GM18502 (cell line): Measurements from ENCODE around the gene E4F1.

Experiments used
- ATAC-seq: cut with Tn5 transposase; IDR thresholded peaks from one replicate; pipeline ENCODE4 v1.9.1; 2021; ENCODE audit warnings: mild to moderate bottlenecking; ENCODE audit not compliant: unreplicated experiment, poor library complexity

E4F1 gene

DNA sequence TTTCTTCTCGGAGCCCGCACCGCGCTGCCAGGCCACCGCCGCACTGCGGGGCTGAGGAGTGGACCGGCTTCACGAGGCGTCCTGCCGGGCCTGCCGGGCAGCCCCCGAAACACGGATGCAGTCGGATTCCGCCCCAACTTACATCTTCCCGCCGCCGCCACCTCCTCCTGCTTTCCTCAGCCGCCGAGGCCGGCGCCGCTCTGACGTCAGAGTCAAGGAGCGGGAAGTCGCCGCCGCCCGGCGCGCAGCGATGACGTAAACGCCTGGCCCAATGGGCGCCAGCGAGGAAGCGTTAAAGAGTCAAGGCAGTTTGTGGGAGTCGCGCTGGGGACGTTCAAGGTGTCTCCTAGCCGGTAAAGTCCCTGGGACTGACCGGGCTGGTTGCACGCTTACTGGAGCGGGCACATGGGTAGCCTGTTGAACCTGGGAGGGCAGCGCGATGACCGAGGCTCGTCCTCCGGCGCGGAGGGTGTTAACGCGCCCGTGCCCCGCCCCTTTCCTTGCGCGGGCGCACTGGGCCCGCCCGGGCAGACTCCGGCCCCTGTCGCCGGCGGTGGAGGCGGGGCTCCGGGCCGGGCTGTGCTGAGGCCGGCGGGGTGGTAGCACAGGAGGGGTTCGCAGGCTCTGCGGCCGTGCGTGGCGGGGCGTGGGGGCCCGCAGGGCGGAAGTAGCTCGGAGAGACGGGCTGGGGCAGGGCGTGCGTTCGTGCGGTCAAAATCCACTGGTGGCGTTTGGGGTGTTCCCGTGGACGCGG is 44.7 kb downstream of the E4F1 start, which contains the start of gene RNPS1:
Gene RNPS1, minus strand, starts transcription at position 214 of the 754 bp plus-strand sequence. CDS start 3,483 bp downstream, outside the sequence.
- ATAC-seq: peak; percentile 78

DNA sequence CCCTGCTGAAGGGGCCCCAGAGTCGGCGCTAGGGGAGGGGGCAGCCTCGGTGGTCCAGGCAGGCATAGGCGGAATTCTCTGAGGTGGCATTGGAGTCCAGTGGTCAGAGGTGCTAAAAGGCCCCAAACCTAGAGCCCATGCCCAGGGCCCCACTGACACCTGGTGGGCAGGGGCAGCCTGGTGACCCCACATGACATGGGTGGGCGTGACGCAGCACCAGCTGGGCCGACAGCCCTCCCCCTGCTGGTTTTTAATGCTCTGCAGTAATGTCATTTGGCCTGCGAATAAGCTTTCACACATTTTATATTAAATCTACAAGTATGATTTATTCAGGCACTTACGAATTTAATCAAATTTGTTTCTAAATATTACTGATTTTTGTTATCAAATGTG is 46.7 kb downstream of the E4F1 start:
- ATAC-seq: no peak

GRCh38 chr16:2270588-2271470 is 47.4 kb downstream of the E4F1 start:
- ATAC-seq: no peak

DNA sequence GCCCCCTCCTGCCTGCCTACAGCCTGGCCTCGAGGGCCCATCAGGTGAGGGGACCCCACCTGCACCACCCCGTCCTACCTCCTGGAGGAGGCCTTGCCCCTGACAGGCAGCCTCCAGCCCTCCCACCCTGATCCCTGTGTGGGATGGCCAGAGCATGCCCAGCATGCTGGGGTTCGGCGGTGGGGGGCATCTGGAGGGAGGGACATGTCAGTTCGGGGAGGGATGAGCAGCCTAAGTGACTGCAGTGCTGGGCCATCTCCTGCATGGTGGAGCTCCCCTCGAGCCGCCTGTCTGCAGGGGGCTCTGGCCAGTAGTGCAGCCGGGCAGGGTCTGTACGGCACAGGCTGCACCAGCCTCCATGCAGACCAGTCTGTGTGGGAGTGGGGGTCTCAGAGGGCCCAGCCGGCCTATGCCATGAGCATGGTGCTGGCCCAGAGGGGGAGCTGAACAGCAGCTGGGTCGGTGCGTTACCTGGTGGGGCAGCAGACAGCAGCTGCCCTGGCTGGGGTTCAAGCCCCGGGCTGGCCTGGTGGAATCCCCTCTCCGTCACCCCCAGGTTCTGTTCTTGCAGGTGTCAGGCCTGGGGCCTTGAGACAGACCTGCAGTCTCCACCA is 48.6 kb downstream of the E4F1 start:
- no peak for ATAC-seq

DNA sequence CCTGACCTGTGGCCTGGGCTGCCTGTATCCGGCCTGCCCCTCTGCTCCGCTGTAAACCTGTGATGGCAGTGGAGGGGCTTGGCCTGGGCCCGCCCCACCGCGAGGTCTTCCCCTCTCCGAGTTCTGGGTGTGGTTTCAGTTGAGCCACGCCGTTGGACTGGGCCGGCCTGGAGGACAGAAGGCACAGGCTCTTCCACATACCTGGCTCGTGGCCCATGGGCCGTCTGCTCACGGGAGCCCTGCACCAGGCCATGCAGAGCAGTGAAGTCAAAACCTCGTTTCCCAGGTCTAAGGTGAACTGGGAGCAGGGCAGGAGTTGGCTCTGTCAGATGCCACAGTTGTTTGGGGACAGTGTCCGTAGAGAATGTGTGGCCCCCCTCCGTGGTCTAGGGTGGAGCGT is 50.1 kb downstream of the E4F1 start:
- ATAC-seq: no peak

DNA sequence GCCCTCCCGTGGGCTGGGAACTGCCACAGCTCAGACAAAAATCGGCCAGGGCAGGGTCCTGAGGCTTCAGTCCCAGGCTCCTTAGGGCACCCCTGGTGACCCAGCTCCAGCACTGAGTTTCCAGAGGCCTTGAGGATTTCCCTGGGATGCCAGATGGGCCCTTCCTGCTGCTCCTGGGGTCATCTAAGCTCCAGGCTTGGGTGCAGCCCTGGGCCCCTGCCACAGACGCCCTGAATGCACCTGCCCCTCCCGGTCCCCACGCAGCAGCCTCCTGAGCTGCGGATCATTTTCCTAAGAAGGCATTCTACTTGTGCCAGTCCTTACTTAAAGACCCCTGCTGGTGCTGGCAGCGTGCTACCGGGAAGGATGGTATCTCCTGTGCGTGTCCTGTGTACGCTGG is 50.5 kb downstream of the E4F1 start:
- ATAC-seq: no peak

GRCh38 chr16:2275476-2276367 is 52.3 kb downstream of the E4F1 start:
- ATAC-seq: no peak

DNA sequence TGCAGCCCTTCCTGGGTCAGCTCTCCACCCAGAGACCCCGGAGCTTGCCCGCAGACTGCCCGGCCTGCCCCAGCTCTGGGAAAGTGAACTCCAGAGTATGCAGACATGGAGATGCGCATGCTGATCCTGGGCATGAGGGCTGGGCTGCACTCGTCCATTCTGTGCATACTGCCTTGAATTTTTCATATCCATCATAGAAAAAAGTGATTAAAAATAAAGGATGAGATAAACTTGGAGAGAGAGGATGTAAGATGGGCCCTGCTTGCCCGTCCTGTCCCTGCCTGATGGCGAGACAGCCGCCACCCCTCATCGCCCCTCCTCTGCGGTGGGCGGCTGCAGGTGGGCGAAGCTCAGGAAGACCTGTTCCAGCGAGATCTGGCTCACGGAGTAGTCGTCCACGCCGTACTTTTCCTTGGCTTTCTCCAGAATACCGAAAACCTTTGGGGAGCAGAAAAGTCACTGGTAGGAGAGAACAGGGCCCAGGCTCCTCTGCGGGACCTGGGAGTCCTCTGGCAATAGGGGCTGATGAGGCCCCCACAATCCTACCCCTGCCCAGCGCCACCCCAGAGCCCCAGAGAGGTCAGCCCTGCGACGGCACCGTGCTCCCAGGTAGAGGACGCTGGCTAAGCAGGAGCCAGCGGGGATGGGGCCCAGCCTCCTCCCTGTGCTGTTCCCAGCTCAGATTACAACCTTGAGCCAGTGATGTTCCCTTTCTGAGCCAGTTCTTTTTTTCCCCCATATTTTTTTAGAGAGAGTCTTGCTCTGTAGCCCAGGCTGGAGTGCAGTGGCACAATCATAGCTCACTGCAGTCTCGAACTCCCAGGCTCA is 53.2 kb downstream of the E4F1 start:
- no peak for ATAC-seq

- ATAC-seq: no peak
These were observed 54.3 kb downstream of the E4F1 start for GRCh38 chr16:2277466-2278271.

DNA sequence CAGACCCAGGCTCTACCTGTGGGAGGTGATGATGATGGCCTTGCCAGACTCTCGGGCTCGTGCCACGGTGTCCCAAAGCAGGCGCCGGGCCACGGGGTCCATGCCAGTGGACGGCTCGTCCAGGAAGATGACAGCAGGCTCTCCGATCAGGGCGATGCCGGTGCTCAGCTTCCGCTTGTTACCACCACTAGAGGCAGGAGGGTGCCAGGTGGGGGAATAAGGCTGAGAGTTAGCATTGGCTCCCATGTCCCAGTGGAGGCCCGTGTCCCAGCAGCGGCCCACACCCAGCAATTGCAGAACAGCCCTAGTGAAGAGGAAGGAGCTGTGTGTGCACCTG is 54.8 kb downstream of the E4F1 start:
- ATAC-seq: no peak

GRCh38 chr16:2278956-2279800 is 55.8 kb downstream of the E4F1 start:
- no peak for ATAC-seq

- ATAC-seq: no peak
These were observed 57.1 kb downstream of the E4F1 start for GRCh38 chr16:2280461-2280860.

- no peak for ATAC-seq
These were observed 57.7 kb downstream of the E4F1 start for GRCh38 chr16:2280981-2281542.

DNA sequence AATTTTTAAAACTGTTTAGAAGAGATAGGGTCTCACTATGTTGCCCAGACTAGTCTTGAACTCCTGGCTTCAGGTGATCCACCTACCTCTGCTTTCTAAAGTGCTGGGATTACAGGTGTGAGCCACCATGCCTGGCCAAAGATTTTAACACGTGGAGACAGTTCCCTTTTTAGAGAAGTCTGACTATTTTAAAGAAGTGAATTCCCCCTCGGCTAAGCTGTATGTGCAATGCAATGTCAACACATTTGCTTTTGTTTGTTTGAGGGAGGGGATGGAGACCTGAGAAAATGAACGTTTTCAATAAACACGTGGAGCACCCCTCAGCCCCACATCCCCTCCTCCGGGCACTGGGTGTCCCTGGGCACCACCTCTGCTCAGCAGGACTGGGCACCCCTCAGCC is 58.9 kb downstream of the E4F1 start:
- no peak for ATAC-seq

- no peak for ATAC-seq
These were observed 59.6 kb downstream of the E4F1 start for GRCh38 chr16:2282866-2283555.

GRCh38 chr16:2284001-2284770 is 60.8 kb downstream of the E4F1 start:
- no peak for ATAC-seq
